Neuronal stem cell (in vitro differentiated cells): ENCODE measurements around the gene AGPAT1.

Source experiments
- DNase-seq: peaks from one replicate; pipeline ENCODE4 v3.0.0-alpha.2; 2013; ENCODE audit warnings: low spot score
- H2AFZ ChIP-seq: one replicate; pipeline ENCODE4 v1.6.1; 2013; ENCODE audit warnings: mild to moderate bottlenecking, low read length, inconsistent platforms
- H2AK5ac ChIP-seq: 2 replicates; pipeline ENCODE4 v1.6.1; 2013; ENCODE audit warnings: low read depth, mild to moderate bottlenecking, inconsistent platforms, low read length, moderate library complexity, mixed read lengths
- H2BK120ac ChIP-seq: 2 replicates; pipeline ENCODE4 v1.6.1; 2013; ENCODE audit warnings: low read depth, mild to moderate bottlenecking, inconsistent platforms, low read length, moderate library complexity, mixed read lengths
- H2BK12ac ChIP-seq: one replicate; pipeline ENCODE4 v1.6.1; 2013; ENCODE audit warnings: low read length, inconsistent platforms
- H2BK15ac ChIP-seq: 2 replicates; pipeline ENCODE4 v1.6.1; 2013; ENCODE audit warnings: mild to moderate bottlenecking, low read length, inconsistent platforms, mixed read lengths
- H2BK5ac ChIP-seq: one replicate; pipeline ENCODE4 v1.6.1; 2013; ENCODE audit warnings: inconsistent platforms, mild to moderate bottlenecking, low read length, moderate library complexity
- H3K14ac ChIP-seq: one replicate; pipeline ENCODE4 v1.6.1; 2013; ENCODE audit warnings: low read length, inconsistent platforms
- H3K18ac ChIP-seq: 2 replicates; pipeline ENCODE4 v1.6.1; 2013; ENCODE audit warnings: low read length, inconsistent platforms
- H3K23ac ChIP-seq: 2 replicates; pipeline ENCODE4 v1.6.1; 2013; ENCODE audit warnings: low read depth, mild to moderate bottlenecking, mixed read lengths, low read length, inconsistent platforms; ENCODE audit not compliant: poor library complexity
- H3K27ac ChIP-seq: replicated peaks from 3 replicates; pipeline ENCODE4 v1.5.1; 2013; ENCODE audit warnings: low read length, inconsistent platforms
- H3K27me3 ChIP-seq, 3 experiments: 2 replicates each; pipeline ENCODE4 v1.6.1; 2013; ENCODE audit warnings: low read length in 3 of 3, mild to moderate bottlenecking in 2 of 3, inconsistent platforms in 1 of 3, low read depth in 1 of 3, mixed read lengths in 1 of 3, moderate library complexity in 1 of 3; ENCODE audit not compliant: control insufficient read depth in 3 of 3, insufficient read depth in 3 of 3
- H3K36me3 ChIP-seq, 2 donors: replicated peaks in 1 of 2; 2 replicates each; pipeline ENCODE4 v1.6.1; 2013; ENCODE audit warnings: low read length in 2 of 2; ENCODE audit not compliant: control insufficient read depth in 2 of 2, insufficient read depth in 2 of 2
- H3K4ac ChIP-seq: 2 replicates; pipeline ENCODE4 v1.6.1; 2013; ENCODE audit warnings: inconsistent platforms, mild to moderate bottlenecking, low read length, moderate library complexity
- H3K4me1 ChIP-seq, 2 donors: 1 replicate in 1 of 2; 2 replicates in 1 of 2; pipeline ENCODE4 v1.6.1; 2013; ENCODE audit warnings: low read length in 2 of 2, low read depth in 1 of 2; ENCODE audit not compliant: control insufficient read depth in 2 of 2, insufficient read depth in 1 of 2
- H3K4me2 ChIP-seq: one replicate; pipeline ENCODE4 v1.6.1; 2013; ENCODE audit warnings: mild to moderate bottlenecking, low read length, inconsistent platforms; ENCODE audit not compliant: insufficient read depth, poor library complexity, severe bottlenecking
- H3K4me3 ChIP-seq, 2 donors: 2 replicates each; pipeline ENCODE4 v1.5.1; 2013; ENCODE audit warnings: low read length in 2 of 2, mild to moderate bottlenecking in 2 of 2, inconsistent platforms in 1 of 2, moderate library complexity in 1 of 2
- H3K79me1 ChIP-seq: one replicate; pipeline ENCODE4 v1.6.1; 2013; ENCODE audit warnings: low read depth, mild to moderate bottlenecking, inconsistent platforms, low read length, moderate library complexity
- H3K9ac ChIP-seq: one replicate; pipeline ENCODE4 v1.6.1; 2013; ENCODE audit warnings: mild to moderate bottlenecking, low read depth, low read length, inconsistent platforms; ENCODE audit not compliant: poor library complexity
- H3K9me3 ChIP-seq, 2 donors: replicated peaks in 1 of 2; 2 replicates each; pipeline versions ENCODE3 to v1.6.1; 2013; ENCODE audit warnings: low read length in 2 of 2, mild to moderate bottlenecking in 2 of 2, inconsistent platforms in 1 of 2, low read depth in 1 of 2, mixed read lengths in 1 of 2, moderate library complexity in 1 of 2; ENCODE audit not compliant: control insufficient read depth in 2 of 2, insufficient read depth in 1 of 2
- H4K8ac ChIP-seq: one replicate; pipeline ENCODE4 v1.6.1; 2013; ENCODE audit warnings: low read depth, mild to moderate bottlenecking, inconsistent platforms, low read length, moderate library complexity
- H4K91ac ChIP-seq: one replicate; pipeline ENCODE4 v1.6.1; 2013; ENCODE audit warnings: low read length, low read depth, mild to moderate bottlenecking, inconsistent platforms; ENCODE audit not compliant: poor library complexity
- WGBS, 2 donors: extraction: QIAGEN DNeasy Blood & Tissue Kit; methylation state at CpG; one replicate each; pipeline ENCODE4 v1.1.7; 2013; ENCODE audit warnings: missing lambda C conversion rate in 2 of 2, mixed read lengths in 1 of 2; ENCODE audit not compliant: insufficient read length in 2 of 2, insufficient replicate concordance in 1 of 2; ENCODE audit errors: extremely low coverage in 2 of 2; 5-methylcytosine and 5-hydroxymethylcytosine counted together

AGPAT1 gene

GRCh38 chr6:32190911-32191677, 15.2 kb upstream of the AGPAT1 start:
- H3K27me3 ChIP-seq = no peaks in the 10 kb centered on the region
- H3K18ac ChIP-seq = peak overlapping the region; percentile 73
- H3K36me3 ChIP-seq = peaks cover 14 to 21% of the 10 kb centered on the region in 2 donors
- peak overlapping the region; percentile 97 for H2BK15ac ChIP-seq
- H2BK12ac ChIP-seq = peak overlapping the region; percentile 99
- H3K4me1 ChIP-seq = peaks cover 30% of the 10 kb centered on the region in 2 donors
- no peak overlapping the region for H3K14ac ChIP-seq
- H2AFZ ChIP-seq = no peak overlapping the region
- peak overlapping the region in 1 of 2 donors; percentile 75 for H3K4me3 ChIP-seq
- peak overlapping the region; percentile 88 for H2BK5ac ChIP-seq
- H3K27ac ChIP-seq = peak overlapping the region; percentile 98
- peak overlapping the region; percentile 51 for H3K4me2 ChIP-seq
- no peaks in the 10 kb centered on the region for H3K9me3 ChIP-seq
- H4K91ac ChIP-seq = peak overlapping the region; percentile 83
- H3K79me1 ChIP-seq = peaks cover 7% of the 10 kb centered on the region
- no peak for DNase-seq
- H3K4ac ChIP-seq = no peak overlapping the region
- WGBS, 2 donors = no CpG with 5 or more reads among the region's 8 CpGs
- no peak overlapping the region for H4K8ac ChIP-seq
- H3K9ac ChIP-seq = no peak overlapping the region
- peak overlapping the region; percentile 58 for H2AK5ac ChIP-seq
- no peak overlapping the region for H3K23ac ChIP-seq
- H2BK120ac ChIP-seq = peak overlapping the region; percentile 88

GRCh38 chr6:32190054-32190851, 14.4 kb upstream of the AGPAT1 start, which contains the start of gene PBX2:
TSS of gene PBX2 (minus strand) at chr6:32190202. CDS start at chr6:32189915, 287 bp downstream.
- H3K18ac ChIP-seq = peak within 1 kb of the TSS; percentile 92
- no peak within 1 kb of the TSS for H4K8ac ChIP-seq
- DNase-seq = peak; percentile 84
- peak within 1 kb of the TSS; percentile 96 for H2BK5ac ChIP-seq
- no peaks in the 10 kb centered on the region for H3K27me3 ChIP-seq
- peak within 1 kb of the TSS; percentile 82 for H3K9ac ChIP-seq
- H2BK12ac ChIP-seq = no peak within 1 kb of the TSS
- peaks cover 7% of the 10 kb centered on the region for H3K79me1 ChIP-seq
- peak within 1 kb of the TSS; percentile 59 for H2AK5ac ChIP-seq
- peak within 1 kb of the TSS; percentile 76 for H2AFZ ChIP-seq
- peak within 1 kb of the TSS; percentile 43 for H2BK120ac ChIP-seq
- peak within 1 kb of the TSS; percentile 31 for H3K14ac ChIP-seq
- H3K4me2 ChIP-seq = peak within 1 kb of the TSS; percentile 92
- H3K4ac ChIP-seq = peak within 1 kb of the TSS; percentile 78
- peaks cover 30 to 31% of the 10 kb centered on the region in 2 donors for H3K4me1 ChIP-seq
- H2BK15ac ChIP-seq = peak within 1 kb of the TSS; percentile 97
- H3K9me3 ChIP-seq = no peaks in the 10 kb centered on the region
- no CpG with 5 or more reads among the region's 23 CpGs for WGBS, 2 donors
- peak within 1 kb of the TSS; percentile 98 for H3K27ac ChIP-seq
- peak within 1 kb of the TSS; percentile 75 to 88 for H3K4me3 ChIP-seq
- peak within 1 kb of the TSS; percentile 31 for H3K23ac ChIP-seq
- H4K91ac ChIP-seq = no peak within 1 kb of the TSS
- peaks cover 14 to 28% of the 10 kb centered on the region in 2 donors for H3K36me3 ChIP-seq

DNA sequence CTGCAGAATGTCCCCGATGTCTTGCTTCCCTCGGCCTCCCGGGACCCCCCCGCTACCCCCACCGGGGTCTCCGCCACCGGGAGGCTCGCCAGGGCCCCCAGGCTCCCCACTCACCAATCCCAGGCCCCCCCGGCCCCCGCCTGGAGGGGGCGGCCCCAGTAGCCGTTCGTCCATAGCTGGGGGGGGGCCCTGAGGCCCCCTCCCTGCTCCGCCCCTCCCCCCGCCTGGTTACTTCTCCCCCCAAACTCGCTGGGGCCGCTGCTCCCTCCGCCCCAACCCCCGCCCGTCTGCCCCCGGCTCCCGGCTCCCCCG, 13.8 kb upstream of the AGPAT1 start:
- Histone ChIP-seq H3K23ac (no peak overlapping the region), H2AFZ (peak overlapping the region; percentile 49), H3K4me1 (peaks cover 25 to 29% of the 10 kb centered on the region in 2 donors), H2BK120ac (peak overlapping the region; percentile 43), H4K8ac (no peak overlapping the region), H3K79me1 (peaks cover 7% of the 10 kb centered on the region), H3K14ac (no peak overlapping the region), H3K27me3 (no peaks in the 10 kb centered on the region), H2AK5ac (peak overlapping the region; percentile 59), H2BK15ac (peak overlapping the region; percentile 64), H4K91ac (no peak overlapping the region), H3K4me2 (peak overlapping the region; percentile 92), H3K4me3 (peak overlapping the region; percentile 75 to 88), H3K9me3 (no peaks in the 10 kb centered on the region), H3K27ac (peak overlapping the region; percentile 82), H2BK12ac (no peak overlapping the region), H3K9ac (peak overlapping the region; percentile 78), H3K18ac (peak overlapping the region; percentile 92), H2BK5ac (peak overlapping the region; percentile 96), H3K36me3 (peaks cover 14 to 28% of the 10 kb centered on the region in 2 donors), H3K4ac (no peak overlapping the region)
- no peak for DNase-seq
- no CpG with 5 or more reads among the region's 23 CpGs for WGBS, 2 donors
